Activated CD4-positive, alpha-beta T cell treated with anti-CD3 and anti-CD28 coated beads for 48 hours (primary cell): ENCODE results near the gene AGMO.

Experiments used
- DNase-seq: peaks from one replicate; pipeline ENCODE4 v3.0.0-alpha.2; 2020

AGMO gene

DNA sequence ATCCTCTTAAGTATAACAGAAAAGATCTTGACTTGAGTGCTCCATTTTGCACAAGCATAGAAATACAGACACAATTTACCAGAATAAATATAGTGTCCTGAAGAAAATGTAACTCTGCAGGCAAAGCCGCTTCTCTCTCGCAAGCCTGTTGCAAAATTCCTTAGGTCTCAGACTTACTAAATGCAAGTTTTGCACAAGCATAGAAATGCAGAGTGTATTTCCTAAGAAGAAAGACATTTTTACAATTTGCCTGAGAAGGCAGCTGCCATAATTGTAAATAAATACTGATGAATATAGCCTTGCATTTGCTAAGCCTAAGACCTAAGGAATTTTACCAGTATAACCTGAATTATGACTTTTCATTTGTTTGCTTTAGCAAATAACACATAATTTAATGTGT lies 67.1 kb downstream of the AGMO start:
- no peak for DNase-seq

DNA sequence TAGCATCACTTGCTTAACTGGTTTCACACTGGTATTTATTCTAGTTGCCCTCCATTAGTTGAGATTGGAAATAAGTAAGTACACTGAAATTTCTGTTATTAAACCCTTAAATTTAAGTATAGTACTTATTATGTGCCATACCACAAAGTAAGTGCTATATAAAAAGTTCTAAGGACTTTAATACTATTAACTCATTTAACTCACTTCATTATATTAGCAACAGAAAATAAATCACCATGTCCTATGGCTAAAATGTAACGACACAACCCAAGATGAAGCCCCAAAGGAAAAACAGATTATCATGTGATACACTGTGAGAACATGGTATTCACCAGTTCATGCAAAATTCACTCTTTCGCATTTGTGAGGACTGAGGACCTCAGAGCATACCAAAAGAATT lies 70.5 kb downstream of the AGMO start:
- no peak for DNase-seq

DNA sequence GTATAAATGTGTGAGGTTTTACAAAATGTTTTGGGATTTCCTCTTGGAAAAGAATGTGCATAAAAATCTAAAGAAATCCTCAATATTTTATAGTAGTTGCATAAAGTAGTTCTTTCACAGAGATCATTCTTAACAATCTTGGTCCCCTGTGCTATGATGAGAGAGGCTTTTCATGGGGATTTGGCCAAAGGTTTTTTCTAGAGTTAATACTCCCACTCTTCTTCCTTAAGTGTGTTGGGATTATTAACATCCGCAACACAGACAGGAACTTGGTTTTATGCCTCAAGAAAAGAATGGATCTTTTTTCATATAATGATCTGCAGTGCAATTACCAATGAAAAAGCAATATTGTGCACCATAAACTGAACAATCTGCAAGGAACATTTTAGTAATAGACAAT lies 71.5 kb downstream of the AGMO start:
- no peak for DNase-seq

DNA sequence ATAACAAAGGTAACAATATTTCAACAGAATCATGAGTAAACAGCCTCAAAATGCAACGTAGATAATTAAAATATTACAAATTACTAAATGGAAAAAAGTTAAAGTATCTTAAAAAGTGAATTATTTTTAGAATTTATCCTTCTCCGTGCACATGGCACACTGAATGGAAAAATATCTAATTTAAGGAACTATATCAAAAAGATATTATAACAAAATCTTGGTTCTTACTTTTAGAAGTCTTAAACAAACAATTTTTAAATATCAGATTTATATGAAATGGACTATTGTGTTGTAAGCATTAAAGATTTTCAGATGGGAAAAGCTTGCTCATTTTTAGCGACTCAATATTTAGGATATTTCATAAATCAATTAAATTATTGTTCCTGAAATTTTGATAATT lies 72.0 kb downstream of the AGMO start:
- no peak for DNase-seq

DNA sequence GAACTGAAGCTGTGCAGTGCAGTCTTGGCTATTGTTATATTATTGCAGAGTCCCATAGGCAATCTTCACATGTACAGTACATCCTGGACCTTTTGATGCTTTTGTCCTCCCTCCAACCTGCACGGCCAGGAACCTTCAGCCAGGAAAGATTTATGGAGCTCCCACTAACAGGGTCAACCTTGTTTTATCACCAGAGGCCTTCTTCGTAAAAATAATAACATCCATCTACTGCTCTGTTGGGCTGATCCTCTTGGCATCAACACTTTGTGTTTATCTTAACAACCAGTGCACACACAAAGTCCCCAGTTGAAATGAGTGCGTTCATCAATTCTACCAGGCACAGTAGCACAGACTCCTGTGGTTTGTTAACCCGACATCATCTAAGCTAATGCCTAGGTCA lies 72.4 kb downstream of the AGMO start:
- no peak for DNase-seq

DNA sequence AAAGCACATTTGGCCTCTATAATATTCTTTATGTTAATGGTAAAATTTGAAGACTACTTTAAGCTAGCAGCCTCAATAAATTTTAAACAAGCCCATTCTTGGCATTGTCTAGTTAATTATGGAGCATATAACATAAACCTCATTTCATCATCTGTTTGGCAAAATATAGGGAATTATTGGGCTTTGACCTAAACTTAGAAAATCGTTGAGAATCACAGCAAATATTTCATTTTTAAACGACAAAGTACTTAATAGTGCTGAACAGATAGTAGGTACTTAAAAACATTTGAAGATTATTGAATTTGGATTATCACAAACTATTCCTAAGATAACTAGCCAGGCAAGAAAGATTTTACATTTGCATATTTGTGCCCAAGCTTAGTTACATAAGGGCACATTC lies 73.4 kb downstream of the AGMO start:
- DNase-seq = no peak

DNA sequence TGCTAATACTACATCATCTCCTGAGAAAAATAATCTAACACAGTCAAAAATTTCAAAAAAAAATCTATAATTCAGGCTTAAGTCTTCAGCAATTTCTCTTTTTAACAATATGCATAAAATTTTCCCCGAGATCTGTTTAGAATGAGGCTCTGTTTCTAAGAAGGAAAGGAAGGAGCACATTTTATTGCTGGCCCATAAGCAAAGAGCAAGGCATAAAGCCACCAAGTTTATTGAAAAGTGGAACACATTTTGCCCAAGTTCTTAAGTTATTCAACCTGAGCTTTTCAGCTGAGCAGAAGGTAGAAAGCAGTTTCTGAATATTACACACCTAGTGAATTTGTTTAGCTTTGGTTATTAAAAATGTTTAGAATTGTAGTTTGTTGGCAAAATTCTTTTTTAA lies 73.9 kb downstream of the AGMO start:
- no peak for DNase-seq

DNA sequence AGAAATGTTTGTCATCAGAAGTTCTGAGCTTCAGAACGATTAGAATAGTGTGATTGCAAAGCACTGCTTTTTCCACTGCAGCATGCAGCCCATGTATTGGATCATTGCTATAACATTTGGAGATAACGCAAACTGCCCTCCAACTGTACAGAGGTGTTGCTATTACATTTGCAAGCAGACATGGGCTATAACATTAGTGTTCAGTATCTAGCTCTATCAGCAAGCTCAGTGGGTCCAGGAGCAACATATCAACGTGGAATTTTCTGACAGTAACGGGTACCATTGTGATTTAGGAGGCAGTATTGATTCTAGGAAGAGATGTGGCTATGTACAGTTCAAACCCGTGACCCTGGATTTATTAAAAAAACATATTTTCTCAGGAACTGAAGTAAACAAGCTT lies 75.8 kb downstream of the AGMO start:
- DNase-seq = no peak

DNA sequence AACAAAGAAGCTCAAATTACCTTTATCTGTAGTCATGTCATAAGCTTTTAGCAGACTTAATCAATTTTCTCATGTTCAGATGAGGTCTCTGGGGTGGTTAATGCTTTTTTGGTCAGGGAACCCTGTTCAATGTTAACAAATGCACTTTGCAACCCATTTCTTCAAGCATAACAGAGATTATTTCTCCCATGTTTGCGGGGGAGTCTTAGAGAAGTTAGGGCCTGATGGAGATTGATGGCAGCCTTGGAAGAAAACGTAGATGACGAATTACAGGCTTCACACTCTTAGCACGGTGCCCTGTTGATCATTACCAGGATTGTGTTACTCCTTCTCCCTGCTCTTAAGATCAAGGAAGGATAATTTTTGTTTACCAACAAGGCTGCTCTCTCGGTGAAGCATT lies 76.4 kb downstream of the AGMO start:
- no peak for DNase-seq

DNA sequence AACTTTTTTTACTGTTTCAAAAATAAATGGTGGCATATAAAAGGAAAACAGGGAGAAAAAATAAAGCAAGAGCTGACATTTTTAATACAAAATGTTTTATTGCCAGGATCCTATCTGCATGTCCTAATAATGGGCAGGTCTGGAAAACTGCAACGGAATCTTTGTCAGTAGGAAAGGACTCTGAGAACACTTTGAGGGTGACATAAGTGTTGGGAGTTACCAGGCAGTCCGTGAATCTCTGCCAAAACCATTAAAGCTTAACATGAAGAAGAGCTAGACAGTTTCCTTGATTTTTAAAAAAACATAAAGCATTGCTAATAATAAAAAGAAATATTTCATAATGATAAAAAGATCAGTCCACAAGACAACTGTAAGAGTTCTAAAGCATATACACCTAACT lies 80.7 kb downstream of the AGMO start:
- no peak for DNase-seq

DNA sequence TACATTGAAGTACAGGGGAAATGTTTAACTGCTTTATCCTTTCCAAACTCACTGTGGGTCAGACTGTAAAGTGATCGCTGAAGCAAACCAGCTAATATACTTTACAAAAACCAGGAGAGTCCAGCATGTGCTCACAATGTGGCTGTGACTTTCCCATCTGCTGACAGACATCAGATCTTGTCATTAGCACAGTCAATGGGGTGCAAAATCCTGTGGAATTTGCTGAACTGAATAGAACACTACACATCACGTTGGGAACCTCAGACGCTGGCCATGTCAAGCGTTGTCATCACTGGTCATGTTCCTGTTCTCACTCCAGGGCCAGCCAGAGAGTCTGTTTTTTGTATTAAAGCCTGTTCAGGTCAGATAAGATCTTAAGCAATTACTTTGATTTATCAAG lies 83.4 kb downstream of the AGMO start:
- DNase-seq = no peak

DNA sequence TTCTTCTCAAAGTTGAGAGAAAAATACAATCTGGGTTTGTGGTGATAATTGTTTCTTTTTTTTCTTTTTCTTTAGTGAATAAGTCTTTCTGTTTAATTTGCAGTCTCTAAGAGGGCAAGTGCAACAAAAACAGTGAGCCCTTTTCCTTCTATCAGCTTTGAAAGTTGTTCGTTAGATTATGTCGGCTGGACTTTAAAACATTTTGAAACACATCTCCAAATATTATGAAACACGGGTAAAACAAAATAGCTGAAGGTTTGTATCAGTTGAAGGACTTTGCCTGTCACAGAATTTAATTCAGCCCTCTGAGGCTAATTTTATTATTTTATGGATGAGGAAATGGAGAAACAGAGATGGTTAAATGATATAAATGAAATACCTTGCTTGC lies 85.3 kb downstream of the AGMO start:
- DNase-seq = no peak

DNA sequence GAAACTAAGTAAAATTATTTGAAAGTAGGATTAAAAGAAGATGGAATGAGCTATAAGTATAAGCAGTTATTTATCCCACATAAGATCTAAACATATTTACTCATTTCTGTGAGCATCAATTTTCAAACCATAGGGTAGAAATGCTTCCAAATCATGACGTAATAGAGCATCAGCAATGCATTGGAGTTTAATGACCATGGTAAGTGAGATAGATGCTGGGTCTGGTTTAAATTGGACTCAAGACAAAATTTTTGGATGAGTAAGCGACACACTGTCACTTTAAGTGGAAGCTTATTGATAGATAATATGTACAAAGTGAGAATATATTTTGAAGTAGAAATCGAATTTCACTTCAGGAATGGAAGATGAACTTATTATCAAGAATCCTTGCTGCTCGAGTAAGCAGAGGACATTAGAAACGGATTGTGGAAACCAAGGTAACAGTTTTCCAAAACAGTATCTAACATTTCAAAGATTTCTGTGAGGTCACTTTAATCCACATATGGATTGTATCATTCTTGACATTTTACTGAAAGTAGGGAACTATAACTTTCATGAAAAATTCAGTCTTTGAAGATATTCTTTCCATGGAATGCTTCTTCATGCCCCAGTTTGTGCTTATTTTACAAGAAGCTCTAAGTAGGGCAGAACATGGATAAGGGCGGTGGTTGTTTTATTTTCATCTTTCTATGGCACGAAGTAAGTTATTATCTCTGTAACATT lies 85.8 kb downstream of the AGMO start:
- no peak for DNase-seq

DNA sequence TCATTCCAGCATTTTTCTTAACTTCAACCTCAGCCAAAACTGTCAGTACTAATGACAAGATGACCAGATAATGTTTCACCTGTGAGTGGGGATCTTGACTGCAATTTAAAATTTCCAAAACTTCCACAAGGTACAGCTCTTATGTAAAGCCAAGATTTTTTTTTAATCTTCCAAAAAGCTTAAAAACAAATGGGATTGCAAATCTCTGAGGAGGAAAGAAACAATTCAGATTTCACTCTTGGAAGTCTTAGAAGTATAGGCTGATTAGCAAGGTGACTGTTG lies 90.2 kb downstream of the AGMO start:
- no peak for DNase-seq

DNA sequence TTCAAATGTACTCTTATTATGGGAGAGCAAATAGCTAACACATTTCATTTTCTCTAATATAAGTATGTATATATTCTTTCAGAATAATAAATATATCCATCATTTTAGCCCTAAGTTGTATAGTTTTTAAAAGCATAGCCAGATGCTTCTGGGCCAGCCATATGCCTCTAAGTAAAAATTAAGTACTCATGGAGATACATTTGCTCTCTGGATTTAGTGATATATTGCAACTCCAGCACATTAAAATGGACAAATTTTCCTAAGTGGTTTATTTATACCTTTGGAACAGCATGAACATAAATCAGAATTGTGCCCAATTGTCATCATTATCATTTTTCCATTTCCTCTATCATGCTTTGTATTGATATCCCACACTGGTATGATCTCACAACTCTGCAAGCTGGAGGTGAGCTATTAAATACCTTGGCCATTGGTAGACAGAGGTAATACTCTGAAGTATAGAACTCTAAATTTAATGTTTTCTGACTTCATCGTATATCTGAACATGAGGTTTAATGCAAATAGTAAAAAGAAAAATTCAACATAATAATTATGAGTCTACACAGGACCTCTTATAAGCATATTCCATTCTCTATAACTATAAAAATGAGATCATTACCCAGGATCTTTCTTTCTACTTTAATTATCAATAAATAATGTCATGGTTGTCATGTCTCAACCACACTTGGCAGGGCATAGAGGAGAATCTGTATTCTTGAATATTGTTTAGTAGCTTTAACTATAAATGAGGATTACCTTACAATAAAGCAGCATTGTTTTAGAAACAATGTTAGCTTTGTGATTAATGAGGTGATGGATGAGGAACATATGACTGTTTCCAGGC lies 90.8 kb downstream of the AGMO start:
- no peak for DNase-seq

DNA sequence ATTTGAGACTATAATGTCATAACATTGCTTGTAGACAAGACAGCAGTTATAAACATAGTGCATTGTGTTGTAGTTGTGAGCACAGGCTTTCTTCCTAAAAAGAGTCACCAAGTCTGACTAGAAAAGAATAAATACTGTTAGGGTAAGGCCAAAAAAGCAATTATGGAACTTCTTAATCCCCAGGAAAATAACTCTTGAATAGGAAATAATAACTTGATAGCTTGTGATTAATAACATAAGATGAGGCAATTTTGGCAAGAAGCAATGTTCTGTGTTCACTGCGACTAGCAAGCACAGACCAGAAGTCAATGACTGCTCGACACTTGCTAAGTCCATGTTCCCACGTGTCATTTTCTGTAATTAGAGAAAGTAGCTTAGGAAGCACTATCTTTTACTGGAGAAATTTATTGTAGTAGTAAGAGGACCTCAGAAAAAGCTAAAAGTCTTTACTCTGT lies 97.1 kb downstream of the AGMO start:
- DNase-seq = no peak

DNA sequence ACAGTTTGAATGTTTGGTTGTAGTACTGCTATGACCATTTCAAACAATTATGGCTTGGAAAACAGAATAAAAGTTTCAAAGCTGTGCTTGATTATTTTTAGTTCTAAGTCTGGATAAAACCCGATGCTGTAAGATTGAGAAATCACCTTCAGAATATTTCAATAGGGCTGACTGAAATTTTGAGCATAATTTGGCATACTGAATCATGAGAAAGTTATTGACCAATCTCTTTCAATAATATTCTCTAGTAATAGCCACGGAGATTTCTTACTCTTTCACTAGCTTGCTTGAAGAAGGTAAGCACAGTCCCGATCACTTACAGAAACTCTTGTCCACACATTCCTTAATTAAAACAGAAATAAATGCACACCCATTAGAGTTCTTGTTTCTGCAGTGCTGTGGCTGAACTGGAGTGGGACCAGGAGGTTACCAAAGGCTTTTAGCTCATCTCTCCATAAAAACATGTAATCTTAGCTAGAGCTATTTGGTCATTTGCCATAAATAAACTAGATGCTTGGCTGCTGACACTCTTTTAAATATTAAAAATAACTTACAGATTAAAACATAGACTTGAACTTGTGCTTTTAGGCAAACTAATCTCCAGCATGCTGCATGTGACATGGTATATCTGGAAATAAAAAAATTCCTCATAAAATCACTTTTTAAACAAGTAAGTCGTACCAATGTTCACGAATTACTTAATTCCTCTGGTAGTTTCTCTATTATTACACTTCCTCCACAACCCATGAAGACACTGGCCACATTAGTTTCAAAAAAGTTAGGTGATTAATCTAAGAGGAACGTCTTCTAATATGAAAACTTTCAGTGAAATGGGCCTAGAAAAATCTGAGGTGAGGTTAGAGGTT lies 97.8 kb downstream of the AGMO start:
- DNase-seq = no peak

DNA sequence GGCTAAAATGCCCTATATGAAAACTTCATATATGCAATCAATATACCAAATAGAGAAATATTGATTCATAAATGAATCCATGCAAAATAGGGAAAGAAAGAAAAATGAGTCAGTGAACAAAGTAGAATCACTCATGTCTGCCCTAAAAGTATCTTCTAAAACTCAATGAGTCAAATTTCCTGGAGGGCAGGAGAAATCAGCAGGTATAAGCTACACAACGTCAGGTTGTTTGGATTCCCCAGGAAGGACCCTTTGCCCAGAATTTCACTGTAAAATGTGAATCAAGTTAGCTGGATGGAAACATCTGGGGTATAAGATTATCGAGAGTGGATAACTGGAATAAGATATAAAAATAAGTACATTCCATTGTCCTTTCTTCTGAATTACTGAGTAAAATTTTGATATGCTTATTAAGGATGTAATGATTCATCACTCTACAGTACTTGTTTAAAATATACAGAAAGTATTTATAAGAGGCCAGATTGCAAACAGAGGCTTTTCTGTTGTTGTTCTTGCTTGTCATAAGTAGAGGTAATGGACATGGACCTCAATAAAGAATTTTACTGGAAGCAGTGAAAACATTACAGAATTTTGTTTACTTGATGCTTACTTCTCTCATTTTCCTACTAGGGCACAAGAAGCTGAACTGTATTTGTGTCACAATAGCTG lies 99.0 kb downstream of the AGMO start:
- no peak for DNase-seq

DNA sequence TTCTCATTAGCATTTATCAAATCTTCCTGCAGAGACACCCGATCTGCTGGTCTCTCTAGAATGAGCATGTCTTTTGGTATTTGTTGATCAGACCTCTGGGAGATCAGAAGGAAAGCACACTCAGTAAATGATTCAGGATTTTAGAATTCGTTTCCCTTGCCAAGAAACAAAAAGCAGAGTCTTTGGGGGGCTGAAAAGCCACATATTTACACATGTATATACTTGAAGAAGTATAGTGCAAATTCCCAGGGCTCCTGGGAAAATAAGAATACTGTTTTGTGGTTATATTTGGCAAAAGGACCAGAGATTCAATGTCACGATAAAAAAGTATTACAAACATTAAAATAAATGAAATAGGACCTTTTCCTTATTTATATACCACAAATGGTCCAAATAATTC lies 100.2 kb downstream of the AGMO start:
- no peak for DNase-seq

DNA sequence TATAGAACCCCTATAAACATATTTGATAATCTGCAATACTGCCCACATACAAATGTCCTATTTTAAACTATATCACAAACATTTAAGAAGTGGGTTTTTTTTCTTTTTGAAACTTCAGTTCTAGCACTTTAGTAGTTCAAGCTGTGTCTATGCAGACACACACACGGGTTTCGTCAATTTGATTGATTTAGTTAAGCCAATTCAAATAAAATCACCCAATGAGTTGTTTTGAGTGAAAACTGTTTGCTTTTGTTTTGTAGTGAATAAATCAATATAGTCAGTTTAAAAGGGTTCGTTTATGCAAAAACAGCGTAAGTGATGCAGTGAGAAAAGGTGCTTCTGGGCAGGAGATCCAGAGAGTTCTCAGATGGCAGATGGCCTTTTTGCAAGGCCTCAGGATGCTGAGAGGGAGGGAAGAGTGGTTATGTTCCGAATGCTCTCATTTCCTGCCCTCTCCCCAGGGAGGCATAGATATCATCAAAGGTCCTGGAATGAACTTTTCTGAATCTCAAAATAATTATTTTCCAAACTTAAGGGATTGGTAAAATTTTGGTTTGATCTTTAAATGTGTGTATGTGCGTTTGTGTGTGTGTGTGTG lies 102.7 kb downstream of the AGMO start:
- DNase-seq = no peak

DNA sequence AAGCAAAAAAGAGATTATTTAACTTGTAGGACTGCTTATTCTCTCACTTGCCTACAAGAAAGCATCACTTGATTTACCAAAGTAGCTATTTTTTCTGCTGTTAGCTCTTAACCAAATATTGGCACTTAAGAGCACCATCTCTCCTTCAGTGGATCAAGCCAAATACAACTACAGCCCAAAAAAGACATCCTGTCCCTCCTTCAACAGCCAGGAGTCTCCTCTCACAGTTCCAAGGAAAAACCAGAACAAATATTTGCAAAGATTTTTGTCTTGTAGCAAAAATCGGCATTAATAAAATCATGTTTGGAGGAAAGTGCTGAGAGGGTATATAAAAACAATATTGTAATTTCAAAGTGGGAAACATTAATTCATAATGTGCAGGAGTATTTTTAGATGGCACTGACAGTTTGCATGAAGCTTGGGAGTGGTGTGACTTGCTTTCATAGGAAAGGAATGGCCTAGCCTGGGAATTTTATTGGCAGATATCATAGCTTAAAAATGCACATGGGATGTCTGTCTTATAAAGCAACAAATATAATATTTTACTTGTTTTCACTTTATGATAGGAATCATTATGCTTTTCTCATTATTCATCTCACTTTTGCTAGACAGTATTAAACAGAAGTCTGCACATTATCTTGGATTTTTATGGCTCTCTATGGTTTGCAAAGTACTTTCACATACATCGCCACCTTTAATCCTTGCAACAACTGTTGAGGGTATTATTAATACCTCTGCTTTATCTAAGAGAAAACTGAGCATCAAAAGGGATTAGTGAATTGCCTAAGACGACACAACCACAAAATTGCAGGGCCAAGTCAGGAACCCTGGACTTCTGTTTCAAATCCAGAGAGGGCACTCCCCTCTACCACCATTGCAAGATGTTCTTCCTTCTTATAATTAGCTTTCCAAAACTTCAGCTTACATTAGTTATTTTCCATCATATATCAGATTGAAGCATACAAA lies 103.5 kb downstream of the AGMO start:
- no peak for DNase-seq

DNA sequence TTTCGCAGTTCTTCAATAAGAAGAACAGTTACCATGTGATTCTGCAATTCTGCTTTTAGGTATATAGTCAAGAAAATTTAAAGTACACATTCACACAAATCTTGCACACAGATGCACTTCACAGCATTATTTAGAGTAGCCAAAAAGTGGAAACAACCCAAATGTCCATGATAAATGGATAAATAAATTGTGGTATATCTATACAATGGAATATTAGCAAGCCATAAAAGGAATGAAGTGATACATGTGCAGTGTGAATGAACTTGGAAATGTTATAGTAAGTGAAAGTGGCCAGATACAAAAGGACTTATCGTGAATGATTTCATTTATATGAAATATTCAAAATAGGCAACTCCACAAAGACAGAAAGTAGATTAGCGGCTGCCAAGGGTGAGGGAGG lies 109.1 kb downstream of the AGMO start:
- no peak for DNase-seq
